GM12872 (cell line): Measurements from ENCODE around the gene DNAJA3.

Source experiments
- TF ChIP-seq, protein P1 (sequence below): IDR thresholded peaks from 3 replicates; pipeline ENCODE4 v1.5.1; 2011; ENCODE audit warnings: low read depth, mild to moderate bottlenecking, low read length, moderate library complexity; ENCODE audit not compliant: insufficient read depth

The DNAJA3 gene

DNA sequence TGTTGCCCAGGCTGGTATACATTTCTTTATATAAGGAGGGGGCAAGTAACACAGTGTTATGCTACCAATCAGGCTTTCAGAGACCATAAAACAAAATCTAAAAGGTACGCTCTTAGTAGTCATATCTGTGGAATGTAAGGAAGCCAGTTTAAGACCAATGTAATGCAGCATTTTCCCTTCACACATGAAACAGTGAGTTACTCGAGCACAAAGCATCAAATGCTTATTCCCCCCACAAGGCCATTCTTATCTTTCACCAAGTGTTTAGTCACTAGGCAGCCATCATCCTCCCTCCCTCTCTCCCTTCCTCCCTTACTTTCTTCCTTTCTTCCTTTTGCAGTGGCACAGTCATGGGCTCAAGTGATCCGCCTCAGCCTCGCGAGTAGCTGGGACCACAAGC is 63.4 kb downstream of the DNAJA3 start:
- TF ChIP-seq, protein P1, sequence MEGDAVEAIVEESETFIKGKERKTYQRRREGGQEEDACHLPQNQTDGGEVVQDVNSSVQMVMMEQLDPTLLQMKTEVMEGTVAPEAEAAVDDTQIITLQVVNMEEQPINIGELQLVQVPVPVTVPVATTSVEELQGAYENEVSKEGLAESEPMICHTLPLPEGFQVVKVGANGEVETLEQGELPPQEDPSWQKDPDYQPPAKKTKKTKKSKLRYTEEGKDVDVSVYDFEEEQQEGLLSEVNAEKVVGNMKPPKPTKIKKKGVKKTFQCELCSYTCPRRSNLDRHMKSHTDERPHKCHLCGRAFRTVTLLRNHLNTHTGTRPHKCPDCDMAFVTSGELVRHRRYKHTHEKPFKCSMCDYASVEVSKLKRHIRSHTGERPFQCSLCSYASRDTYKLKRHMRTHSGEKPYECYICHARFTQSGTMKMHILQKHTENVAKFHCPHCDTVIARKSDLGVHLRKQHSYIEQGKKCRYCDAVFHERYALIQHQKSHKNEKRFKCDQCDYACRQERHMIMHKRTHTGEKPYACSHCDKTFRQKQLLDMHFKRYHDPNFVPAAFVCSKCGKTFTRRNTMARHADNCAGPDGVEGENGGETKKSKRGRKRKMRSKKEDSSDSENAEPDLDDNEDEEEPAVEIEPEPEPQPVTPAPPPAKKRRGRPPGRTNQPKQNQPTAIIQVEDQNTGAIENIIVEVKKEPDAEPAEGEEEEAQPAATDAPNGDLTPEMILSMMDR = no peak

- TF ChIP-seq, protein P1 = no peak
These were observed 66.2 kb downstream of the DNAJA3 start for GRCh38 chr16:4491898-4492297.

- TF ChIP-seq, protein P1 = no peak
These were observed 69.2 kb downstream of the DNAJA3 start for GRCh38 chr16:4494746-4495490.

- TF ChIP-seq, protein P1 = no peak
These were observed 70.1 kb downstream of the DNAJA3 start for GRCh38 chr16:4495766-4496165.

DNA sequence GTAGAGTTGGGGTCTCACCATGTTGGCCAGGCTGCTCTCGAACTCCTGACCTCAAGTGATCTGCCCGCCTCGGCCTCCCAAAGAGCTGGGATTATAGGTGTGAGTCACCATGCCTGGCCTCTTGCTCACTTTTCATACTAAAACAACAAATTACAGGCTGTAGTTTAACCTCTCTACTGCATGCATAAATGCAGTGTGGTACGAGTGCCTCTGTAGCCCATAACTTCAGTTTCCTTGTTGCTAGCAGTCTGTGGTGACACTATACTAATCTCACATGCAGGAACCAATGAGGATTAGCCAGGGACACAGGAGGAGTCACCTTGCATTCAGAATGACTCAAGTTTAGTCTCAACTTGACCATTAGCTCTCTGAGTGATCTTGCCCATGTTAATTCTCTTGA is 70.6 kb downstream of the DNAJA3 start:
- TF ChIP-seq, protein P1 = no peak

- TF ChIP-seq, protein P1 = no peak
These were observed 73.0 kb downstream of the DNAJA3 start for GRCh38 chr16:4498546-4499195.

GRCh38 chr16:4499196-4499555 is 73.5 kb downstream of the DNAJA3 start:
- TF ChIP-seq, protein P1 = no peak
